Right cardiac atrium (tissue), 5 donors: ENCODE results near the gene ADAMTS2. TPM values are rescaled to one million over a fixed set of nuclear protein-coding genes. Genes with fewer than 3 reads are reported as not detected.

Source experiments
- ATAC-seq, 2 donors: fragments of 200-7000 bp; cut with Tn5 transposase; one replicate each; pipeline versions ENCODE4 v1.8.0 to v1.9.1; 2020; ENCODE audit warnings: moderate library complexity in 2 of 2, mild to moderate bottlenecking in 1 of 2
- DNase-seq, 3 donors: peaks; one replicate each; pipeline ENCODE4 v3.0.0-alpha.2; 2020
- H3K27ac ChIP-seq: one replicate; pipeline ENCODE4 v1.5.1; 2013; ENCODE audit warnings: mild to moderate bottlenecking, low read length, control low read depth, moderate library complexity
- H3K27me3 ChIP-seq: one replicate; pipeline ENCODE4 v1.6.1; 2013; ENCODE audit not compliant: control insufficient read depth, insufficient read depth
- H3K4me1 ChIP-seq: one replicate; pipeline ENCODE4 v1.6.1; 2013; ENCODE audit warnings: low read length; ENCODE audit not compliant: control insufficient read depth, insufficient read depth
- H3K4me3 ChIP-seq: one replicate; pipeline ENCODE4 v1.5.1; 2013; ENCODE audit warnings: low read length, control low read depth
- H3K9me3 ChIP-seq: one replicate; pipeline ENCODE4 v1.6.1; 2013; ENCODE audit warnings: low read length; ENCODE audit not compliant: control insufficient read depth
- WGBS: extraction: QIAGEN DNeasy Blood & Tissue Kit; methylation state at CpG from one replicate; pipeline ENCODE4 v1.1.7; 2013; 5-methylcytosine and 5-hydroxymethylcytosine counted together
- intact Hi-C, 4 donors: fragments of 100-400 bp; cut with DNase I; formaldehyde crosslinking; loops; one replicate each; pipeline versions ENCODE4 v1.11.0 to v1.14.0; 2022 to 2023
- polyA plus RNA-seq: library from polyadenylated mRNA; stranded (reverse); fragments of 200-250 nt; gene quantifications from one replicate; pipeline ENCODE4 v1.2.3, GENCODE V29; 2013
- total RNA-seq, 4 donors: library from RNA; stranded (reverse); fragmentation: NEBNext Ultra II Directional; extraction: Animal tissue kit (Norgen Biotek cat#: 25700); gene quantifications; one replicate each; pipeline ENCODE4 v1.2.1, GENCODE V29; 2021
- donor health status: healthy with polysubstance abuse.
- donor health status: DM: no; HTN: yes; CAD: no.
- donor health status: DM: no; HTN: no; CAD: no.
- donor health status: DM: no; HTN: yes; CAD: no; lungs with severe emphysema.
- donor health status: DM: yes; HTN: yes; CAD: no.

Gene ADAMTS2
- total and polyA plus RNA-seq, 5 donors = 7.0 to 23.2 (median 14.7) TPM

DNA sequence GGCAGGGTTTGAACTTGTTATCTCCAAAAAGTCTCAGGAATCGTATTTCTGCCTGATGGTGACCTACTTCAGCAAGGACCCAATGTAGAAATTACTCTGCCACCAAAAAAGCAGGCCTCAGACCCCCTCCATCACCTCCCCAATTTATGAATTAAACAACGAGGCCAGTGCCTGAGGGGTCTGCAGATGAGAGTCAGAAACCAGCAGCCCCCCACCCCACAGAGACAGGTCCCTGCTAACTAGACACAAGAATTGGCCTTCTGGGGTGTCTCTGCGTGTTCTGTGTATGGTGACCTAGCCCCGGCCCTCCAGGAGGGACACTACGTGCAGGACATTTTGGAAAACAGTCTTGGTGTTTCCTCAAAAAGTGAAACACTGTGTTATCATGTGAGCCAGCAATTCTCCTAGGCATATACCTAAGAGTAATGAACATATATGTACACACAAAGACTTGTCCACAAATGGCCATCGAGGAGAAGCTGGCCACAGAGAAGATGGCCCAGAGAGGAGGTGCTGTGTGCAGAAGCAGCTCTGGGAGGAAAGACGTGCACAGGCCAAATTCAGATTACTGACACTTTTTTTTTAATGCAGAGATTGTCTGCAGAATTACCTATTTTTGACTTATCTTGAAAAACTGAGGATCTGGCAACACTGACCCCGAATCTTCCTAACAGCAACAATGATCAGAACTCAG, 93.8 kb downstream of the ADAMTS2 start:
- Histone ChIP-seq H3K4me3 (no peak overlapping the region), H3K27ac (no peak overlapping the region), H3K4me1 (no peaks in the 10 kb centered on the region), H3K27me3 (no peaks in the 10 kb centered on the region), H3K9me3 (no peaks in the 10 kb centered on the region)
- no peak for ATAC-seq
- WGBS = 80% methylated on average over 8 of the region's 8 CpGs
- DNase-seq = peak in 1 of 3 donors; percentile 2
- intact Hi-C loops = no loop called here

DNA sequence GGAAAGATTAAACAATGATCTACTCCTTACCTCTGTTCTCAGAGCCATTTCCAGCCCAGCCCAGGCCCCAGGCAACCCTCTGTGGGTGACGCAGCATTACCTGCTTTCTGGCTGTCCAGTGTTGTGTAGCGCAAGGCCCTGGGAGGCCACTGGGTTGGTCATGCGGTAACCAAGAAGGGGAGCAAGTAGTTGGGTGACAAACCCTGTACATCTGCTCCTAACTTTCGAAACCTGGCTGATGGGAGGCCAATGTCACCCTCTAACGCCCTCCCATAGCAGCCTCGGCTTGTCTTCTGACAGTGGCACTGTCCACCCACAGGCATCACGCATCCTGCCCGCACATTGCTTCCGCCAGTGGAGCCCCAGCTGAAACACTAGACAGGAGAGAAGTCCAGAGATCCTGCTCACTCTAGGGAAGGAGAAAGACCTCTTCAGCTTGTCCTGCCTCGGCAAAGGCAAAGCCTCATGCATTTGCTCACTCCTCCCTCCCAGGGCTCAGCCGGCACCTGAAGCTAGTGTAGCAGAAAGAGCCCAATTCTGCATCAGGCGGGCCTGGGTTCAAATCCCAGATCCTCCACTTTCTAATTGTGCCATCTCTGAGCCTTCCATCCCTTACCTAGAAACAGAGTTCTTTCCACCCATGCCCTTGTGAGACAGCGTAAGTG, 94.6 kb downstream of the ADAMTS2 start:
- H3K4me3 ChIP-seq = no peak overlapping the region
- H3K27me3 ChIP-seq = no peaks in the 10 kb centered on the region
- intact Hi-C loops = no loop called here
- H3K4me1 ChIP-seq = no peaks in the 10 kb centered on the region
- no peak overlapping the region for H3K27ac ChIP-seq
- H3K9me3 ChIP-seq = no peaks in the 10 kb centered on the region
- DNase-seq (peak in 1 of 3 donors; percentile 20), ATAC-seq (no peak)
- 95% methylated on average over 13 of the region's 13 CpGs for whole genome bisulfite sequencing

DNA sequence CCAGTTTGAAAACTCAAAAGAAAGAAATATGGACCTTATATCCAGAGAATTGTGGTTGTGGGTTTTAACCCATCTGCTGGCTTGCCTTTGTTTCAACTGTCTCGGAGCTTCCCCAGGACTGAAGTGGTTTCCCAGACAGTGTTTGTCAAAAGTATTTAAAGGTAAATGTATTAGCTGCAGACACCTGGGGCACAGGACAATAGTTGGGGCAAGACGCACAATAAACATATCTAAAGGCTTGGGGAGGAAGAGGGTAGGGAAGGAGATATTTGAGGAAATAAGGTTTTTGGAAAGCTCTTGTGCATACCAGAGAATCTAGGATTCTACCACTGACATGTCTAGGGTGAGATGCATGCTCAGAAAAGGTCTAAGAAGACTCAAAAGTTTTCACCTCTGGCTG, 99.0 kb downstream of the ADAMTS2 start:
- H3K4me3 ChIP-seq = no peak overlapping the region
- no peak overlapping the region for H3K27ac ChIP-seq
- H3K9me3 ChIP-seq = no peaks in the 10 kb centered on the region
- DNase-seq (no peak), ATAC-seq (no peak)
- WGBS = 97% methylated on average over 2 of the region's 2 CpGs
- intact Hi-C loops = no loop called here
- H3K27me3 ChIP-seq = no peaks in the 10 kb centered on the region
- H3K4me1 ChIP-seq = no peaks in the 10 kb centered on the region

DNA sequence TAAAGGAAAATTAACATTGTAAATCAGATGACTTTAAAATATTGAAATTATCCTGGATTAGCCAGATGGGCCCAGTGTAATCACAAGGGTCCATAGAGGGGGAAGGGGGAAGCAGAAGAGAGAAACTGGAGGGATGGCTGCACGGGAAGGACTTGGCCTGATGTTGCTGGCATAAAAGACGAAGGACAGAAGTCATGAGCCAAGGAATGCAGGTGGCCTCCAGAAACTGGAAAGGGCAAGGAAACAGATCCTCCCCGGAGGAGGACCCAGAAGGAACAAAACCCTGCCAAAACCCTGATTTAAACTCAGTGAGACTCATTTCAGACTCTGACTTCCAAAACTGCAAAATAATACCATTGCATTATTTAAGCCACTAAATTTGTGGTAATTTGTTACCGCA, 100.2 kb downstream of the ADAMTS2 start:
- intact Hi-C loops = no loop called here
- ATAC-seq (no peak), DNase-seq (peak in 1 of 3 donors; percentile 3)
- WGBS = 59% methylated on average over 4 of the region's 4 CpGs
- Histone ChIP-seq H3K27ac (no peak overlapping the region), H3K4me3 (no peak overlapping the region), H3K27me3 (no peaks in the 10 kb centered on the region), H3K4me1 (peaks cover 2% of the 10 kb centered on the region), H3K9me3 (no peaks in the 10 kb centered on the region)

DNA sequence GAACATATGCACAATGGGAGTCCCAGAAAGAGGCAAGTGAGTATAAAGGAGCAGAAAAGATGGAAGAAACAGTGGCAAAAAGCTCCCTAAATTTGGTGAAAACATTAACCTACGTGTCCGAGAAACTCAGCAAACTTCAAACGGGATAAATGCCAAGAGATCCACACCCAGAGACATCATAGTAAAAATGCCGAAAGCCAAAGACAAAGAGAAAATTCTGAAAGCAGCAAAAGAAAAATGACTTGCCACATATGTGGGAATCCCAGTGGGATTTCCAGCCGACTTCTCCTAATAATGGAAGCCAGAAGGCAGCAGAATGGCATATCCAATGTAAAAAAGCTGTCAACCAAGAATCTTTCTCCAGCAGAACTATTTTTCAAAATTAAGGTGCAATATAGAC, 101.2 kb downstream of the ADAMTS2 start:
- Histone ChIP-seq H3K9me3 (no peaks in the 10 kb centered on the region), H3K4me3 (no peak overlapping the region), H3K4me1 (peaks cover 2% of the 10 kb centered on the region), H3K27me3 (no peaks in the 10 kb centered on the region), H3K27ac (no peak overlapping the region)
- intact Hi-C loops = no loop called here
- 59% methylated on average over 5 of the region's 5 CpGs for WGBS
- DNase-seq = no peak
- no peak for ATAC-seq

DNA sequence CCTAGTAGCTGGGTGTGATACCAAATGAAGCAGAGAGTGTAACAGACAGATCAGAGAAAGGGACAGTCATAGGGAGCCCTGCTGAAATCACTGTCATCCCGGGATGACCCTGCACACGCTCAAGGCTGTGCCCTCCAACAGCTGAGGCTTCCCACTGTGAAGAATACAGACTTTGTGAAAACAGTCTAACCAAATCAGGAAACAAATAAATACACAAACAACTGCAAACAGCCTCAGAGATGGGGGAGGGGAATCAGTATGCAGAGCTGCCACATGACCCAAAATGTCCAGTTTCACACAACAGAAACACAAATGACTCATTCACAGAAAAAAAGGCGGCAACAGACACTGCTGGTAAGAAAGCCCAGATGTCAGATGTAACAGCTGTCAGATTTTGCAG, 101.9 kb downstream of the ADAMTS2 start:
- intact Hi-C loops = no loop called here
- DNase-seq (peak in 1 of 3 donors; percentile 5), ATAC-seq (peak in 1 of 2 donors; percentile 56)
- H3K27ac ChIP-seq = no peak overlapping the region
- peaks cover 2% of the 10 kb centered on the region for H3K4me1 ChIP-seq
- no peak overlapping the region for H3K4me3 ChIP-seq
- 42% methylated on average over 3 of the region's 3 CpGs for WGBS
- H3K27me3 ChIP-seq = no peaks in the 10 kb centered on the region
- H3K9me3 ChIP-seq = no peaks in the 10 kb centered on the region

DNA sequence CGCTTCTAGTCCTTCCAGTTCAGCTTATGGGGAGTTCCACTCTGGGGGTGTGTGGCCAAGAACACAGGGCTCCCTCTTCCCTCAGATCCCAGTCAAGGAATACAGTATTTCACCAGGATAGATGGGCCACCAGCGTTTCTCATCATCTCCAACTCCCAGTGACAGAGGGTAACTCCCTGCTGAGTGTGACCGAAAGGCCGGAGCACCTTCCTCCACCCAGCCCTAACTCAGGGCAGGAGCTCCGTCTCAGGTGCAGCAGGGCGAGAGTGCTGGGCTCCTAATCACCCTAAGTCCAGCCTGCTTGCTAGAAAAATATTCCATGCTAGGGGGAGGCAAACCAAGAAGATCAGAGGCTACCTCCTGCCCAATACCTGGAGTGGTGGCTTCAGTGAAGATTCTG, 102.6 kb downstream of the ADAMTS2 start:
- Histone ChIP-seq H3K9me3 (no peaks in the 10 kb centered on the region), H3K27ac (no peak overlapping the region), H3K4me1 (peaks cover 2% of the 10 kb centered on the region), H3K4me3 (no peak overlapping the region), H3K27me3 (no peaks in the 10 kb centered on the region)
- 86% methylated on average over 6 of the region's 6 CpGs for WGBS
- no peak for ATAC-seq
- peak in 1 of 3 donors; percentile 25 for DNase-seq
- intact Hi-C loops = no loop called here

DNA sequence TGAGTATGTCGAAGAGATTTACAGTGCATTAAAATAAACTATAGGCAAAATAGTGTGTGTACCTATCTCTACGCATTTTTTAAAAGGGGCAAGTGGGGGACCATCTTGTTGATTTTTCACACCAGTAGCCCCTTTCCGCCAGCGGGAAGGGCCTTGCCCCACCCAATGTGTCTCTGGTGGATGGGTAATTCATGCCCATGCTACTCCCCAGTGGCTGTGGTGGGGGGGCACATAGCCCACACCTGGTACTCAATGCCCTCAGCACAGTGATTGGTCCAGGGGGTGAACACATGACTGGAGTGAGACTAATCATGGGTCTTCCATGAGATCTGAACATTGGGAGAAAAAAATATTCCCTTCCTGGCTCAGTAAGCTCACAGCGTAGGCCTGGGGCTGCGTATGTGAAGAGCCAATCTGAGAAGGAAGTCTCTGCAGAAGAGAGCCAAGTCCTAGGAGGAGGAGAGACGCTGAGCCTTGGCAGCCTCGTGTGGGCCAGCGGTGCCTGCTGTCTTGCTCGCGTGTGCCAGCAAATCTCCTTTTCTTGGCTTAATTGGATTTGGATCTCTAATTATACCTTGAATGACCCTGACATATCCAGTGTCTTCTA, 103.4 kb downstream of the ADAMTS2 start:
- no peak overlapping the region for H3K27ac ChIP-seq
- intact Hi-C loops = no loop called here
- ATAC-seq = peak; percentile 64 to 73
- DNase-seq = peak in 2 of 3 donors; percentile 57 to 76
- 57% methylated on average over 11 of the region's 11 CpGs for WGBS
- peaks cover 2% of the 10 kb centered on the region for H3K4me1 ChIP-seq
- H3K9me3 ChIP-seq = no peaks in the 10 kb centered on the region
- no peak overlapping the region for H3K4me3 ChIP-seq
- no peaks in the 10 kb centered on the region for H3K27me3 ChIP-seq

DNA sequence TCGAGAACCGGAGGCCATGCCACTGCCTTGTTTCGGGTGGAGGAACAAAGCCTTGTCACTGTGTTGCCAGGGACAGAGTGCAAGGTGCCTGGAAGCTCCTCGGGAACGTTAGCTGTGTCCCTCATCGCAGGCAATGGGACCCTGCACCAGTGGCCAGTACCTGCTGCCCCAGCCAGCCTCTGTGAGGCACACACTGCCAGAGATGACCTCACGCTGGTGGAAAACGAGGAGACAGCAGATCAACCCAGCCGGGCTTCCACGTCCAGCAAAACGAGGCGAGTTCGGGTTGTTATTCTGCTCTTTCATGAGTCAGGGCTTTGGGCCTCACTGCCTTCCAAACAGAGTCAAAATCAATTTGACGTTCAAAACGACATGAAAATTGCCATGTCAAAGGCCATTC, 104.1 kb downstream of the ADAMTS2 start:
- DNase-seq = peak in 2 of 3 donors; percentile 53 to 67
- no peaks in the 10 kb centered on the region for H3K27me3 ChIP-seq
- intact Hi-C loops = no loop called here
- peaks cover 2% of the 10 kb centered on the region for H3K4me1 ChIP-seq
- no peak overlapping the region for H3K4me3 ChIP-seq
- no peaks in the 10 kb centered on the region for H3K9me3 ChIP-seq
- H3K27ac ChIP-seq = no peak overlapping the region
- peak; percentile 20 to 41 for ATAC-seq
- WGBS = 70% methylated on average over 15 of the region's 15 CpGs

DNA sequence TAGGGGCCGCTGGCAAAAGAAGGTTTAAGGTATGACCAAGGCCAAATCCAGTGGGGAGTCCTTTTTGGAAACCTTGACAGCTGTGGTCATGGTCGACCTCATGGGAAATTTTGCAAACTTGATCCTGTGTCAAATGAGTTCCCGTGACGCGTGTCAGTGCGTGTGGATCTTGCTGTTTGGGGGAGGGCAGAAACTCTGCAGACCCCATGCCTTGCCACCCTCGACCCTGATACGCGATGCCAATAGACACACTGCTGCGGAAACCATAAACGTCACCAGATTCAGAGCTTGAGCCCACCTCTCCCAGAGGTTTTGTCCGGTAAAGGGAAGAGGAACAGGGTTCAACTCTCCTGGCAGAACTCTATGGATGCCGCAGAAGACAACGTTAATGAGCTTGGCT, 104.7 kb downstream of the ADAMTS2 start:
- no peak overlapping the region for H3K27ac ChIP-seq
- peaks cover 2% of the 10 kb centered on the region for H3K4me1 ChIP-seq
- no peak overlapping the region for H3K4me3 ChIP-seq
- intact Hi-C loops = no loop called here
- ATAC-seq (no peak), DNase-seq (no peak)
- no peaks in the 10 kb centered on the region for H3K9me3 ChIP-seq
- no peaks in the 10 kb centered on the region for H3K27me3 ChIP-seq
- 69% methylated on average over 14 of the region's 14 CpGs for WGBS
